Naive thymus-derived CD8-positive, alpha-beta T cell (primary cell): Measurements from ENCODE around the gene CCIN. TPM values are rescaled to one million over a fixed set of nuclear protein-coding genes. Genes with fewer than 3 reads are reported as not detected.
"Not testable (repeated sequence)": the region's sequence is repeated elsewhere in the genome, so short reads cannot be mapped to it uniquely, and the experiment has no call there.

ENCODE experiments used
- ATAC-seq, 2 donors: fragments of 150-1000 bp; cut with Tn5 transposase in 1 of 2; sonication (Bioruptor Pico), chemical (Tn5 transposase) in 1 of 2; 1 replicate in 1 of 2; 2 replicates in 1 of 2; pipeline ENCODE4 v1.10.0; 2021; ENCODE audit warnings: mild to moderate bottlenecking in 2 of 2, moderate library complexity in 2 of 2
- POLR2A ChIA-PET: fragments of 350-600 bp; sonication (Branson Sonifier 250); formaldehyde crosslinking; loops from one replicate; lab custom pipeline; 2021; ENCODE audit warnings: antibody characterized with exemption; lab: Charles Lee
- DNase-seq, 10 donors: peaks; one replicate each; pipeline versions ENCODE4 v3.0.0 to v3.0.0-alpha.2; 2020 to 2022
- H3K27ac Mint-ChIP-seq, 10 donors: one replicate each; pipeline ENCODE4 v1.8.0; 2020 to 2022; ENCODE audit warnings: mild to moderate bottlenecking in 10 of 10, mixed read lengths in 10 of 10, moderate library complexity in 4 of 10, inconsistent platforms in 1 of 10
- H3K27me3 Mint-ChIP-seq, 5 donors: one replicate each; pipeline ENCODE4 v1.8.0; 2021 to 2022; ENCODE audit warnings: mixed read lengths in 5 of 5
- H3K36me3 Mint-ChIP-seq, 3 donors: one replicate each; pipeline ENCODE4 v1.8.0; 2020 to 2022; ENCODE audit warnings: mixed read lengths in 3 of 3, mild to moderate bottlenecking in 2 of 3, inconsistent platforms in 1 of 3
- H3K4me1 Mint-ChIP-seq, 4 donors: one replicate each; pipeline ENCODE4 v1.8.0; 2021 to 2022; ENCODE audit warnings: mixed read lengths in 4 of 4
- H3K4me3 Mint-ChIP-seq, 10 donors: one replicate each; pipeline ENCODE4 v1.8.0; 2020 to 2022; ENCODE audit warnings: mild to moderate bottlenecking in 10 of 10, mixed read lengths in 10 of 10, moderate library complexity in 6 of 10, inconsistent platforms in 1 of 10
- H3K9me3 Mint-ChIP-seq, 9 donors: one replicate each; pipeline ENCODE4 v1.8.0; 2020 to 2022; ENCODE audit warnings: mixed read lengths in 9 of 9, mild to moderate bottlenecking in 3 of 9, inconsistent platforms in 1 of 9, moderate library complexity in 1 of 9
- polyA plus RNA-seq, 3 donors: library from polyadenylated mRNA; unstranded; fragments of 300-500 nt; fragmentation: Illumina TruSeq; gene quantifications; one replicate each; pipeline ENCODE4 v1.2.3, GENCODE V29; 2021
- total RNA-seq, 8 experiments: library from RNA in 2 of 8; stranded (reverse) in 2 of 8; gene quantifications; one replicate each; pipeline ENCODE4 v1.2.3 and lab custom pipeline; 2021 to 2026

Gene CCIN
- total and polyA plus RNA-seq, 5 experiments from 2014 or later = 0.09 to 0.19 TPM; not detected in 3

DNA sequence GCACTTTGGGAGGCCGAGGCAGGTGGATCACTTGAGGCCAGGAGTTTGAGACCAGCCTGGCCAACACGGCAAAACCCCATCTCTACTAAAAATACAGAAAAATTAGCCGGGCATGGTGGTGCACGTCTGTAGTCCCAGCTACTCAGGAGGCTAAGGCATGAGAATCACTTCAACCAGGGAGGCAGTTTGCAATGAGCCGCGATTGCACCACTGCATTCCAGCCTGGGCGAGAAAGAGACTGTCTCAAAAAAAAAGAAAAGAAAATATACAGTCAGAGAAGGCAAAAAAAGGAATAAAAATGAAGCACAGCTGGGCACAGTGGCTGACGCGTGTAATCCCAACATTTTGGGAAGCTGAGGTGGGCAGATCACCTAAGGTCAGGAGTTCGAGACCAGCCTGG lies 7.3 kb downstream of the CCIN start:
- H3K36me3 Mint-ChIP-seq, H3K4me3 Mint-ChIP-seq, H3K9me3 Mint-ChIP-seq, POLR2A ChIA-PET, H3K27me3 Mint-ChIP-seq, ATAC-seq, H3K4me1 Mint-ChIP-seq, DNase-seq: not testable (repeated sequence)
- H3K27ac Mint-ChIP-seq = peak overlapping the region in 1 of 10 donors; percentile 73

DNA sequence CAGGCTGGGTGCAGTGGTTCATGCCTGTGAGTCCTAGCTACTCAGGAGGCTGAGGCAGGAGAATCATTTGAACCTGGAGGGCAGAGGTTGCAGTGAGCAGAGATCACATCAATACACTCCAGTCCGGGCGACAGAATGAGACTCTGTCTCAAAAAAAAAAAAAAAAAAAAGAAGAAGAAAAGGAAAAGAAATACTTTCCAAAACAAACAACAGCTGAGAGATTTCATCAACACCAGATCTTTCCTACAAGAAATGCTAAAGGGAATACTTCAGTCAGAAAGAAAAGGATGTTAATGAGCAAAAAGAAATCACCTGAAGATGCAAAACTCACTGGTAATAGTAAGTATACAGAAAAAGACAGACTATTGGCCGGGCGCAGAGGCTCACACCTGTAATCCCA lies 8.4 kb downstream of the CCIN start:
- Mint-ChIP-seq H3K27me3 (peaks cover 0 to 9% (median 2%) of the 10 kb centered on the region in 5 donors), H3K4me1 (peaks cover 0 to 2% (median under 1%) of the 10 kb centered on the region in 4 donors), H3K36me3 (no peaks in the 10 kb centered on the region), H3K27ac (no peak overlapping the region), H3K4me3 (no peak overlapping the region), H3K9me3 (peaks cover 0 to 6% (median 0%) of the 10 kb centered on the region in 9 donors)
- ATAC-seq (no peak), DNase-seq (no peak)
- POLR2A ChIA-PET = no interaction called here

DNA sequence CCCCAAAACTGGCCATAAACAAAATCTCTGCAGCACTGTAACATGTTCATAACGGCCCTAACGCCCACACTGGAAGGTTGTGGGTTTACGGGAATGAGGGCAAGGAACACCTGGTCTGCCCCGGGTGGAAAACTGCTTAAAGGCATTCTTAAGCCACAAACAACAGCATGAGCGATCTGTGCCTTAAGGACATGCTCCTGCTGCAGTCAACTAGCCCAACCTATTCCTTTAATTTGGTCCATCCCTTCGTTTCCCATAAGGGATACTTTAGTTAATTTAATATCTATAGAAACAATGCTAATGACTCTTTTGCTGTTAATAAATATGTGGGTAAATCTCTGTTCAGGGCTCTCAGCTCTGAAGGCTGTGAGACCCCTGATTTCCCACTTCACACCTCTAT lies 11.1 kb downstream of the CCIN start:
- H3K9me3 Mint-ChIP-seq, ATAC-seq, H3K4me3 Mint-ChIP-seq, POLR2A ChIA-PET, H3K27ac Mint-ChIP-seq, H3K27me3 Mint-ChIP-seq, DNase-seq, H3K4me1 Mint-ChIP-seq, H3K36me3 Mint-ChIP-seq: not testable (repeated sequence)

DNA sequence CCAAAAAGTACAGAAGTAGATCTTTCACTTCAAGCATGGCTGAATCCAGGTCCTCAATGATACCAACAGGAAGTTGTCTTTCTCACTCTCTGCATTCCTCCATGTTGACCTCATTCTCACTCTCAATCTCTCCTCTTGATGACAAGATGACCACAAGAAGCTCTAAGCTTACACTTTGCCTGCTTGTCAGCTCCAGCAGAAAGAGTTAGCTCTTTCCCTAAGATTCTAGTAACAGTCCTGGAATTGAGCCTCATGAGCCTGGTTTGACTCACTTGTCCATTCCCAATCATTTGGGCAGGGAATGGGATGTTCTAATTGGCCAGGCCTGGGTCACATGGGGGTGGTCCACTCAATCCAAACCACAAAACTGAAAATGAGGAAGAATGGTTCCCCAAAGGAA lies 18.2 kb downstream of the CCIN start:
- POLR2A ChIA-PET = no interaction called here
- Mint-ChIP-seq H3K36me3 (no peaks in the 10 kb centered on the region), H3K9me3 (no peaks in the 10 kb centered on the region), H3K4me3 (peak overlapping the region in 1 of 10 donors; percentile 31), H3K4me1 (peaks cover 10 to 30% (median 16%) of the 10 kb centered on the region in 4 donors), H3K27me3 (peaks cover 0 to 5% (median 0%) of the 10 kb centered on the region in 5 donors), H3K27ac (no peak overlapping the region)
- ATAC-seq = no peak
- no peak for DNase-seq

DNA sequence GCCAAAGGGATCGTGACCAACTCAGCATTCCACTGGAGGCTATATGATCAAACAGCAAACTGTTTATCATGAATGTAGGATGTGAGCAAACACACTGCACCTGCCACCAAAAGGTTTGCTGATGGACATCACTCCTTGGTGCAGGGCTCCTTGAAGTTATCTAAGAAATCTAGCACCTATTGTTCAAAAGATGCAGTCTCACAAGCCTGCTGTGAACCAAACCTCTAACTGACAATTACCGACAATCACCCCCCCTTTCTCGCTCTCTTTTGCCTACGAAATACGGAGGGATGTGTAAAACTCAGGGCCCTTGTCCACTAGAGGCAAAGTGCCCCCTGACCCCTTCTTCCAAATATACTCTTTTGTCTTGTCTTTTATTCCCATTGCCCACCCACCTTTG lies 19.0 kb downstream of the CCIN start:
- DNase-seq (no peak), ATAC-seq (no peak)
- peak overlapping the region in 1 of 10 donors; percentile 6 for H3K4me3 Mint-ChIP-seq
- peak overlapping the region in 1 of 10 donors; percentile 55 for H3K27ac Mint-ChIP-seq
- peaks cover 15 to 38% (median 24%) of the 10 kb centered on the region in 4 donors for H3K4me1 Mint-ChIP-seq
- H3K9me3 Mint-ChIP-seq = no peaks in the 10 kb centered on the region
- no peaks in the 10 kb centered on the region for H3K36me3 Mint-ChIP-seq
- peaks cover 0 to 5% (median 0%) of the 10 kb centered on the region in 5 donors for H3K27me3 Mint-ChIP-seq
- POLR2A ChIA-PET = no interaction called here

DNA sequence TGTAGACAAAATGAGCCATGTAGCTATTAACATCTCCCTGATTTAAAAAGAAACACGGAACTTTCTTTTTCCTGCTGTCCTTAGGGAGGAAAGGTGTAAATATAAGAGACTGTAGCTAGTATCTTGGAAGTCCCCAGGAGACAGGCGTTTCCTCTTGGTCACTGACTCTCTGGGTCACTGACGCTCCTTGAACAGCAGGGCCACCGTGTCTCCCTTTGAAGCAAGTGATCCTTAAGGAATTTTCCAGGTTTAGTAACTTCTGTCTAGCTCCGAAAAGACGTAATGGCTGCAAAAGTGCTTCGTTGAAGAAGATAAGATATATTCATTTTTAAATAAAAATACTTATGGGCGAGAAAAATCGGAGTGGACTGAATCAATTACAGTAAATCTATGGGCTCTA lies 20.8 kb downstream of the CCIN start:
- DNase-seq = no peak
- peaks cover 0 to 16% (median 0%) of the 10 kb centered on the region in 3 donors for H3K36me3 Mint-ChIP-seq
- peak overlapping the region; percentile 88 to 99 (median 96) for H3K4me3 Mint-ChIP-seq
- H3K27ac Mint-ChIP-seq = peak overlapping the region in 9 of 10 donors; percentile 62 to 98 (median 93)
- peaks cover 30 to 56% (median 41%) of the 10 kb centered on the region in 4 donors for H3K4me1 Mint-ChIP-seq
- ATAC-seq = no peak
- POLR2A ChIA-PET = interaction anchor here (0.6 to 2.3 kb wide), 14 partner anchors 12 to 1772 kb away, joined by 3 to 14 read pairs (median 4); partner anchors contain the start of genes GLIPR2, GNE and RNF38
- H3K9me3 Mint-ChIP-seq = no peaks in the 10 kb centered on the region
- peaks cover 0 to 5% (median 0%) of the 10 kb centered on the region in 5 donors for H3K27me3 Mint-ChIP-seq

DNA sequence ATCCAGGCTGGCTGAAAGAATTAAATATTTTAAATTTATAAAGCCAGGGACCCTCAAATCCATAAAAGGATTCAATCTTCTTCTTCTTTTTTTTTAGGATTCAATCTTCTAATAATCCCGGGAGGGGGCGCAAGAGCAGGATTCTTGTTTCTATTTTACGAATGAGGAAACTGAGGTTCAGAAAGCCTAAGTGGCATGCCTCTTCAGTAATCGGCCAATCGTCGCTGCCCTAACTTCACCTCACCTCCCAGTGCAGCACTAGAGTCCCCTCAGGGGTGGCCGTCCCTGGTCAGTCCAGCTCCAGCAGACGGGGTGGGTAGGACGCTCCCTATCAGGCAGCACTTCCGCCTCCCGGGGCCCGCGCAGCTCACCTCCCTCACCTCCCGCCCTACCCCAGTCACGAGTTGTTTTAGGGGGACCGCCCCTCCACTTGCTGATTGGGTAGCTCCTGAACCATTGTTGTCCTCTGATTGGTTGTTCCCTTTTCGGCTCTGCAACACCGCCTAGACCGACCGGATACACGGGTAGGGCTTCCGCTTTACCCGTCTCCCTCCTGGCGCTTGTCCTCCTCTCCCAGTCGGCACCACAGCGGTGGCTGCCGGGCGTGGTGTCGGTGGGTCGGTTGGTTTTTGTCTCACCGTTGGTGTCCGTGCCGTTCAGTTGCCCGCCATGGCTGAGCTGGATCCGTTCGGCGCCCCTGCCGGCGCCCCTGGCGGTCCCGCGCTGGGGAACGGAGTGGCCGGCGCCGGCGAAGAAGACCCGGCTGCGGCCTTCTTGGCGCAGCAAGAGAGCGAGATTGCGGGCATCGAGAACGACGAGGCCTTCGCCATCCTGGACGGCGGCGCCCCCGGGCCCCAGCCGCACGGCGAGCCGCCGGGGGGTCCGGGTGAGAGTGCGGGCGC lies 21.5 kb downstream of the CCIN start, which contains the start of gene CLTA:
Gene CLTA (plus strand): TSS at position 534 of the 902 bp plus-strand sequence. CDS start 136 bp downstream, at position 670.
- POLR2A ChIA-PET = interaction anchor here (0.6 to 2.3 kb wide), 16 partner anchors 11 to 538 kb away, joined by 3 to 14 read pairs (median 4); partner anchors contain the start of genes GLIPR2, GNE, RECK and RNF38
- H3K4me3 Mint-ChIP-seq = peak within 1 kb of the TSS; percentile 88 to 99 (median 96)
- ATAC-seq = peak; percentile 97 to 98

DNA sequence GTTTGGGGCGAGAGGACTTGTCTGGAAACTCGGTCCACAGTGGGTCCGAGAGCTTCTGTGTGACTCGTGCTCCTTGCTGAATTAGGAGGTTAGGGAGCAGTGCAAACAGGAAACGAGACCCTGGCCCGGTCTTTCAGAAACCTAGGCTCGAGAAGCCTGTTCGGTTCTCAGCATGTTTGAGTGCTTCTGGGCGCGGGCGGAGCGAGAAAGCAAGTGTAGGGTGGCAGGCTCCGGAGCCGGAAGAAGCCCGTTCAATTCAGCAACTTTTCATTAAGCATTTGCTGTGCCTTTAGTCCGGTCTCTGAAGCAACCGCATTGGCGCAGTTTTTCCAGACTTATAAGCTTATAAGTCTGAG lies 22.1 kb downstream of the CCIN start:
- H3K36me3 Mint-ChIP-seq = peaks cover 0 to 25% (median 1%) of the 10 kb centered on the region in 3 donors
- peaks cover 32 to 62% (median 48%) of the 10 kb centered on the region in 4 donors for H3K4me1 Mint-ChIP-seq
- POLR2A ChIA-PET = interaction anchor here (0.6 to 2.3 kb wide), 14 partner anchors 10 to 216 kb away, joined by 3 to 14 read pairs (median 6); partner anchors contain the start of genes GLIPR2, GNE, RECK and RNF38

More for the DNA sequence above, 21.5 kb downstream of the CCIN start, which contains the start of gene CLTA:
- peaks cover 0 to 23% (median 1%) of the 10 kb centered on the region in 3 donors for H3K36me3 Mint-ChIP-seq
- peaks cover 32 to 62% (median 47%) of the 10 kb centered on the region in 4 donors for H3K4me1 Mint-ChIP-seq
- H3K27ac Mint-ChIP-seq = peak within 1 kb of the TSS; percentile 62 to 98 (median 94)
- peaks cover 0 to 5% (median 0%) of the 10 kb centered on the region in 5 donors for H3K27me3 Mint-ChIP-seq
- peak; percentile 82 to 98 (median 94) for DNase-seq
- no peaks in the 10 kb centered on the region for H3K9me3 Mint-ChIP-seq

DNA sequence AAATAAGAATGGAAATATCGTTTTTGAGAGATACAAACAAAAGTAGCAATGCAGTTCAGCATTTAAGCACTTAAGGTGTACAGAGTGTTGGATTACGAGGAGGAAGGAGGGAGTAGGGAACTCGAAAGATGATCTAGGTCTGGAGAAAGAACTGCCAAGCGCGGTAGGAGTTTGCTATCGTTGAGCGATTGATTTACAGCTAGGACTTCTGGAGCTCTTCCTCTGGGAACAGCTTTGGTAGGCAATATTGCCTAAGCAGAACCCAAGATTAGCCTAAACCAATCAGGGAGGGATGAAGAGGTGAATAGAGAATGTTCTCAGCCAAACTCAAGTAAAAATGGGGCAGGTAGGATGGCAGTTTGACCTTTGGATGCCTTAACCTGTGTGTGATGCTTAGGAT lies 22.5 kb downstream of the CCIN start:
- no peak for ATAC-seq
- H3K27ac Mint-ChIP-seq = peak overlapping the region; percentile 62 to 98 (median 92)
- peaks cover 0 to 5% (median 0%) of the 10 kb centered on the region in 5 donors for H3K27me3 Mint-ChIP-seq
- no peaks in the 10 kb centered on the region for H3K9me3 Mint-ChIP-seq
- H3K4me3 Mint-ChIP-seq = peak overlapping the region; percentile 88 to 99 (median 96)
- H3K36me3 Mint-ChIP-seq = peaks cover 0 to 29% (median 1%) of the 10 kb centered on the region in 3 donors
- peaks cover 32 to 62% (median 50%) of the 10 kb centered on the region in 4 donors for H3K4me1 Mint-ChIP-seq
- POLR2A ChIA-PET = interaction anchor here (0.6 to 2.3 kb wide), 8 partner anchors 10 to 209 kb away, joined by 3 to 14 read pairs (median 8); partner anchors contain the start of genes GLIPR2, GNE and RNF38
- no peak for DNase-seq

More for the DNA sequence above, 22.1 kb downstream of the CCIN start:
- Mint-ChIP-seq H3K4me3 (peak overlapping the region; percentile 88 to 99 (median 96)), H3K27ac (peak overlapping the region; percentile 62 to 98 (median 92)), H3K9me3 (no peaks in the 10 kb centered on the region), H3K27me3 (peaks cover 0 to 5% (median 0%) of the 10 kb centered on the region in 5 donors)
- DNase-seq (peak in 9 of 10 donors; percentile 13 to 66 (median 31)), ATAC-seq (peak; percentile 18 to 25)

DNA sequence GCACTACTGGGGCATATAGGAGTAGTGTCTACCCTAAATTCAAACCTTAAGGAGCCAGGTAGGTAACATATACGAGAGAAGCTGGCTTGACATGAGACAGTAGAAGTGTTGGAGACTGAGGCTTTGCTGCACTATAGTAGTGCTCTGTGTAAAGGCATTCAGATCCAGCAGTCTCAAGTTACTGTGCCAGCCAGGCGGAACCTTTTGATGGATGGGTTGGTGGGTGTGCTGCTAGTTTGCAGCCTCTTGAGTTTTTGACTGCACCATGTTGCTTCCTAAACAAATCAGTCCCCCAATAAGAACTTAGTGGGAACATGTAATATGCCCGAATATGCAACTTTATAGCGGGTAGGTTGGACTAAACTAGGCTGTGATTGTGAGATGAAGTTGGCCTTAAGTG lies 23.0 kb downstream of the CCIN start:
- H3K27ac Mint-ChIP-seq = peak overlapping the region in 8 of 10 donors; percentile 62 to 98 (median 92)
- peaks cover 0 to 5% (median 0%) of the 10 kb centered on the region in 5 donors for H3K27me3 Mint-ChIP-seq
- peak overlapping the region; percentile 88 to 99 (median 96) for H3K4me3 Mint-ChIP-seq
- H3K4me1 Mint-ChIP-seq = peaks cover 32 to 63% (median 52%) of the 10 kb centered on the region in 4 donors
- peaks cover 0 to 32% (median 1%) of the 10 kb centered on the region in 3 donors for H3K36me3 Mint-ChIP-seq
- POLR2A ChIA-PET = interaction anchor here (2.0 to 2.3 kb wide), 4 partner anchors 9 to 208 kb away, joined by 8 to 14 read pairs (median 12); partner anchors contain the start of genes GNE and RNF38
- DNase-seq (no peak), ATAC-seq (no peak)
- no peaks in the 10 kb centered on the region for H3K9me3 Mint-ChIP-seq

DNA sequence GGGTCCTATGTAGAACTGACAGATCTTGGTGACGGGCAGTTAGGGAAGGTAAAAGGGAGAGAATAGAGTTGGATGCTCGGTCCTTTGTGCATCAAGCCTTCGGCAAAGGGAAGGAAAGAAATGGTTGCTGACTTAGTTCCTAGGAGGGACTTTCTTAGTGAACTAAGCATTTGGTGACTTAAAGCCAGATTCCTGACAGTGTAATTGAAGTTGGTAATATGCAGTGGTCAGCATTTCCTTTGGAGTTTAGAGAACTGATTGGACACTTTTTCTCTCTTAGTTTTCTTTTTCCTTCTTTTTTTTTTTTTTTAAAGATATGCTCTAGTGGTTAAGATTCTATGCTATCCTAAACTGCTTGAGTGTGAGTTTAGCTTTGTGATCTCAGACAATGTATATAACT lies 23.8 kb downstream of the CCIN start:
- peak overlapping the region; percentile 88 to 99 (median 96) for H3K4me3 Mint-ChIP-seq
- H3K27ac Mint-ChIP-seq = peak overlapping the region in 8 of 10 donors; percentile 1 to 95 (median 68)
- no peak for ATAC-seq
- POLR2A ChIA-PET = interaction anchor here (0.7 kb wide), 1 partner anchor 1139 kb away, joined by 6 read pairs; no protein-coding TSS in a partner anchor
- H3K4me1 Mint-ChIP-seq = peaks cover 35 to 60% (median 54%) of the 10 kb centered on the region in 4 donors
- H3K36me3 Mint-ChIP-seq = peaks cover 0 to 40% (median 1%) of the 10 kb centered on the region in 3 donors
- no peak for DNase-seq
- H3K27me3 Mint-ChIP-seq = peaks cover 0 to 5% (median 0%) of the 10 kb centered on the region in 5 donors
- H3K9me3 Mint-ChIP-seq = no peaks in the 10 kb centered on the region
